ENCODE measurements around the gene MGST3. TPM values are rescaled to one million over a fixed set of nuclear protein-coding genes. Genes with fewer than 3 reads are reported as not detected.

Gene MGST3
- total RNA-seq (2022; extraction: Qiagen RNA extraction) = 199 to 233 TPM (median 207 TPM) in 5 replicates

DNA sequence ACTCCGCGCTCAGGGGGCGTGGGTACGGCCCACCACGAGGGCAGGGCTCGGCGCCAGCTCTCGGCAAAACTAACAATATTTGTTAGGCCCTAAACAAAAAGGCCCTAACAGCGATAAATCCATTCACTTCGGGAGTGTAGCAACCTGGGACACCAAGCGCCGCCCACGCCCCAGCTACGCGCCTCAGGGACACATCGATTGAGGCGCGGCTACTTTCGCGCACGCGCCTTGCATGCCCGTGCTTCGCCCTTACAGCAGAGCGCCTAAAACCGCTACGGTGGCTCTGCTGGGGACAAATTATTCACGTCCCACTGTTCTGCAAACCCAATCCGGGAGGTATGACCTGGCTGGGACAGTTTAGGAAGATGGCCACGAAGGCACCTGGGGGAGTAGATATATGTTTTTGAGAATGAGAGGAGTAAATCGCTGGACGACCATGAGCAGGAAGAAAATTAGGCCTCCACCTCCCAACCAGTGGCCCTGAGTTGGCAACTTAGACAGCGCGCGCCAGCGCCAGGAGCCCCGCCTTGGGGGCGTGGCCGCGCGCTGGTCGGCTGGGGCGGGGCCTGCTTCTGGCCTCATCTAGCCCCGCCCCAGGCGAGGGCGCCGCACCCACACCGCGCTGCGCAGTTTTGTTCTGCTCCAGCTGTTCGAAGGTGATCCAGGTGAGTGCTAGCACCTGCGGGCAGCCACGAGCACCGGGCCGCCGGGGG, at the start of gene MGST3:
Gene MGST3 (plus strand): TSS at position 606 of the 713 bp plus-strand sequence. CDS start 18,614 bp downstream, outside the sequence.

GRCh38 chr1:165697881-165698760, 67.1 kb downstream of the MGST3 start, which contains the start of gene ALDH9A1:
Gene ALDH9A1 (minus strand): TSS chr1:165698562. CDS start chr1:165698558, 4 bp downstream.

Other genes starting within 250 kb of the MGST3 start
- 0.03 to 0.09 TPM (median 0.07 TPM) in 3 of 5 replicates, not detected in the others for gene RXRG, start 186.1 kb upstream of the MGST3 start, total RNA-seq (2022; extraction: Qiagen RNA extraction)
- gene LRRC52, start 87.2 kb upstream of the MGST3 start, total RNA-seq (2022; extraction: Qiagen RNA extraction) = not detected in 5 replicates
- 38.0 to 42.6 TPM (median 39.7 TPM) in 5 replicates for gene ALDH9A1, start 67.3 kb downstream of the MGST3 start, total RNA-seq (2022; extraction: Qiagen RNA extraction)
- 155 to 189 TPM (median 158 TPM) in 5 replicates for gene TMCO1, start 137.6 kb downstream of the MGST3 start, total RNA-seq (2022; extraction: Qiagen RNA extraction)
- 120 to 125 TPM (median 123 TPM) in 5 replicates for gene UCK2, start 196.4 kb downstream of the MGST3 start, total RNA-seq (2022; extraction: Qiagen RNA extraction)